ENCODE measurements around the gene MCRIP1. TPM values are rescaled to one million over a fixed set of nuclear protein-coding genes. Genes with fewer than 3 reads are reported as not detected.

Gene MCRIP1
- total and polyA plus RNA-seq, 5 donors: 88.1 to 146 (median 102) TPM

- intact Hi-C loops (cut with DNase I): no loop called here
- peak within 1 kb of the TSS; percentile 90 for H3K27ac ChIP-seq (ENCODE audit: low read length)
- H3K4me3 ChIP-seq (ENCODE audit: low read length): peak within 1 kb of the TSS; percentile 92
- no peaks in the 10 kb centered on the region for H3K27me3 ChIP-seq (ENCODE audit: control insufficient read depth, insufficient read depth)
- H3K9me3 ChIP-seq (ENCODE audit: control insufficient read depth, low read length): no peaks in the 10 kb centered on the region
- peaks cover 6% of the 10 kb centered on the region for H3K4me1 ChIP-seq (ENCODE audit: control insufficient read depth, insufficient read depth, low read length)
- DNase-seq: peak in 2 of 3 donors; percentile 35 to 99
- under 1% methylated on average over 95 of the region's 95 CpGs for WGBS
- peak in 1 of 2 donors; percentile 0 for ATAC-seq
These were observed 27.0 kb upstream of the MCRIP1 start, which contains the start of gene P4HB for GRCh38 chr17:81859906-81860755. Gene P4HB (minus strand): TSS chr17:81860535. CDS start chr17:81860471, 64 bp downstream.

GRCh38 chr17:81858967-81859905, 26.1 kb upstream of the MCRIP1 start:
- Histone ChIP-seq H3K27me3 (ENCODE audit: control insufficient read depth, insufficient read depth) (no peaks in the 10 kb centered on the region), H3K27ac (ENCODE audit: low read length) (peak overlapping the region; percentile 90), H3K4me1 (ENCODE audit: control insufficient read depth, insufficient read depth, low read length) (peaks cover 6% of the 10 kb centered on the region), H3K4me3 (ENCODE audit: low read length) (peak overlapping the region; percentile 92), H3K9me3 (ENCODE audit: control insufficient read depth, low read length) (no peaks in the 10 kb centered on the region)
- no peak for ATAC-seq
- peak in 1 of 3 donors; percentile 51 for DNase-seq
- intact Hi-C loops (cut with DNase I): no loop called here
- WGBS: 48% methylated on average over 23 of the region's 23 CpGs

- H3K9me3 ChIP-seq (ENCODE audit: control insufficient read depth, low read length): no peaks in the 10 kb centered on the region
- peaks cover 6% of the 10 kb centered on the region for H3K4me1 ChIP-seq (ENCODE audit: control insufficient read depth, insufficient read depth, low read length)
- H3K27me3 ChIP-seq (ENCODE audit: control insufficient read depth, insufficient read depth): no peaks in the 10 kb centered on the region
- ATAC-seq (no peak), DNase-seq (peak in 1 of 3 donors; percentile 35)
- H3K27ac ChIP-seq (ENCODE audit: low read length): no peak overlapping the region
- intact Hi-C loops (cut with DNase I): no loop called here
- WGBS: 87% methylated on average over 30 of the region's 30 CpGs
- H3K4me3 ChIP-seq (ENCODE audit: low read length): no peak overlapping the region
These were observed 25.3 kb upstream of the MCRIP1 start for GRCh38 chr17:81858170-81858966.

GRCh38 chr17:81854974-81855774, 22.1 kb upstream of the MCRIP1 start:
- no peak overlapping the region for H3K4me3 ChIP-seq (ENCODE audit: low read length)
- peaks cover 6% of the 10 kb centered on the region for H3K4me1 ChIP-seq (ENCODE audit: control insufficient read depth, insufficient read depth, low read length)
- WGBS: 66% methylated on average over 29 of the region's 29 CpGs
- intact Hi-C loops (cut with DNase I): no loop called here
- H3K27ac ChIP-seq (ENCODE audit: low read length): no peak overlapping the region
- ATAC-seq: no peak
- no peaks in the 10 kb centered on the region for H3K27me3 ChIP-seq (ENCODE audit: control insufficient read depth, insufficient read depth)
- H3K9me3 ChIP-seq (ENCODE audit: control insufficient read depth, low read length): no peaks in the 10 kb centered on the region
- DNase-seq: no peak

GRCh38 chr17:81852237-81852636, 19.1 kb upstream of the MCRIP1 start:
- intact Hi-C loops (cut with DNase I): no loop called here
- Histone ChIP-seq H3K27ac (ENCODE audit: low read length) (no peak overlapping the region), H3K27me3 (ENCODE audit: control insufficient read depth, insufficient read depth) (no peaks in the 10 kb centered on the region), H3K9me3 (ENCODE audit: control insufficient read depth, low read length) (no peaks in the 10 kb centered on the region), H3K4me3 (ENCODE audit: low read length) (no peak overlapping the region), H3K4me1 (ENCODE audit: control insufficient read depth, insufficient read depth, low read length) (no peaks in the 10 kb centered on the region)
- no peak for DNase-seq
- 91% methylated on average over 12 of the region's 12 CpGs for whole genome bisulfite sequencing
- ATAC-seq: no peak

- Histone ChIP-seq H3K4me3 (ENCODE audit: low read length) (no peak overlapping the region), H3K4me1 (ENCODE audit: control insufficient read depth, insufficient read depth, low read length) (no peaks in the 10 kb centered on the region), H3K27ac (ENCODE audit: low read length) (no peak overlapping the region), H3K27me3 (ENCODE audit: control insufficient read depth, insufficient read depth) (no peaks in the 10 kb centered on the region), H3K9me3 (ENCODE audit: control insufficient read depth, low read length) (no peaks in the 10 kb centered on the region)
- DNase-seq (no peak), ATAC-seq (no peak)
- intact Hi-C loops (cut with DNase I): no loop called here
- 94% methylated on average over 16 of the region's 16 CpGs for WGBS
These were observed 18.3 kb upstream of the MCRIP1 start for GRCh38 chr17:81851423-81851822.

- intact Hi-C loops (cut with DNase I): no loop called here
- ATAC-seq (no peak), DNase-seq (no peak)
- Histone ChIP-seq H3K4me1 (ENCODE audit: control insufficient read depth, insufficient read depth, low read length) (no peaks in the 10 kb centered on the region), H3K27me3 (ENCODE audit: control insufficient read depth, insufficient read depth) (no peaks in the 10 kb centered on the region), H3K27ac (ENCODE audit: low read length) (no peak overlapping the region), H3K4me3 (ENCODE audit: low read length) (no peak overlapping the region), H3K9me3 (ENCODE audit: control insufficient read depth, low read length) (no peaks in the 10 kb centered on the region)
- WGBS: 94% methylated on average over 12 of the region's 12 CpGs
These were observed 16.4 kb upstream of the MCRIP1 start for GRCh38 chr17:81849457-81849856.

GRCh38 chr17:81846743-81847689, 13.9 kb upstream of the MCRIP1 start:
- H3K9me3 ChIP-seq (ENCODE audit: control insufficient read depth, low read length): no peaks in the 10 kb centered on the region
- ATAC-seq (no peak), DNase-seq (peak in 1 of 3 donors; percentile 32)
- H3K27ac ChIP-seq (ENCODE audit: low read length): no peak overlapping the region
- 85% methylated on average over 24 of the region's 24 CpGs for WGBS
- H3K27me3 ChIP-seq (ENCODE audit: control insufficient read depth, insufficient read depth): no peaks in the 10 kb centered on the region
- H3K4me1 ChIP-seq (ENCODE audit: control insufficient read depth, insufficient read depth, low read length): no peaks in the 10 kb centered on the region
- H3K4me3 ChIP-seq (ENCODE audit: low read length): no peak overlapping the region
- intact Hi-C loops (cut with DNase I): no loop called here
